T47D (cell line): ENCODE results near the gene KLHL3.

Source experiments
- DNase-seq, 2 experiments: peaks; one replicate each; pipeline versions ENCODE4 v3.0.0 to v3.0.0-alpha.2; 2011 to 2012; ENCODE audit warnings: low read depth in 1 of 2, low spot score in 1 of 2
- JUND ChIP-seq: IDR thresholded peaks from 2 replicates; pipeline ENCODE4 v1.6.1; 2012; ENCODE audit warnings: low read depth
- in situ Hi-C: cut with HindIII; loops from 2 replicates; pipeline ENCODE4 v1.10.0; 2016; ENCODE audit warnings: low sequenced_read_pairs, low pct_unique_long_range_greater_than_20kb

The KLHL3 gene

GRCh38 chr5:137754188-137754960 is 18.5 kb upstream of the KLHL3 start, which contains the start of gene HNRNPA0:
Gene HNRNPA0, minus strand, starts transcription at chr5:137754363. Its CDS starts 297 bp downstream, at chr5:137754066.
- peak; percentile 37; the same call in 1 of the 2 replicates for TF ChIP-seq JUND
- in situ Hi-C loops: no loop called here
- DNase-seq: peak; percentile 97

GRCh38 chr5:137753691-137754187 is 17.9 kb upstream of the KLHL3 start:
- in situ Hi-C loops: no loop called here
- no peak for DNase-seq
- TF ChIP-seq JUND: no peak

- peak in 1 of 2 experiments; percentile 22 for DNase-seq
- TF ChIP-seq JUND: no peak
- in situ Hi-C loops: no loop called here
Observed at GRCh38 chr5:137752905-137753690, 17.2 kb upstream of the KLHL3 start.

GRCh38 chr5:137751869-137752491 is 16.1 kb upstream of the KLHL3 start:
- in situ Hi-C loops: no loop called here
- peak; percentile 45 to 76 for DNase-seq
- no peak for TF ChIP-seq JUND

GRCh38 chr5:137750436-137750835 is 14.5 kb upstream of the KLHL3 start:
- DNase-seq: no peak
- in situ Hi-C loops: no loop called here
- TF ChIP-seq JUND: no peak

GRCh38 chr5:137747848-137748247 is 12.0 kb upstream of the KLHL3 start:
- no peak for DNase-seq
- in situ Hi-C loops: no loop called here
- TF ChIP-seq JUND: no peak

- DNase-seq: peak in 1 of 2 experiments; percentile 82
- no peak for TF ChIP-seq JUND
- in situ Hi-C loops: no loop called here
Observed at GRCh38 chr5:137743031-137743640, 7.2 kb upstream of the KLHL3 start.

- in situ Hi-C loops: no loop called here
- no peak for DNase-seq
- TF ChIP-seq JUND: no peak
Observed at GRCh38 chr5:137741718-137742117, 5.8 kb upstream of the KLHL3 start.

GRCh38 chr5:137739737-137740136 is 3.8 kb upstream of the KLHL3 start:
- in situ Hi-C loops: no loop called here
- no peak for TF ChIP-seq JUND
- DNase-seq: no peak

- no peak for DNase-seq
- TF ChIP-seq JUND: no peak
- in situ Hi-C loops: no loop called here
Observed at GRCh38 chr5:137738947-137739346, 3.1 kb upstream of the KLHL3 start.

GRCh38 chr5:137737349-137738131 is 1.7 kb upstream of the KLHL3 start:
- in situ Hi-C loops: no loop called here
- no peak for TF ChIP-seq JUND
- DNase-seq: no peak
